Neural crest cell (in vitro differentiated cells): ENCODE results near the gene TOLLIP. TPM values are rescaled to one million over a fixed set of nuclear protein-coding genes. Genes with fewer than 3 reads are reported as not detected.

Source experiments
- DNase-seq: peaks from one replicate; pipeline ENCODE4 v3.0.0; 2021; ENCODE audit warnings: low read depth, mixed read lengths, low spot score
- H3K27ac Mint-ChIP-seq: one replicate; pipeline ENCODE4 v1.8.0; 2021; ENCODE audit warnings: mild to moderate bottlenecking, mixed read lengths; ENCODE audit not compliant: unreplicated experiment
- H3K27me3 Mint-ChIP-seq: 2 replicates; pipeline ENCODE4 v1.8.0; 2021; ENCODE audit warnings: low read depth, mild to moderate bottlenecking, mixed read lengths
- H3K36me3 Mint-ChIP-seq: 2 replicates; pipeline ENCODE4 v1.8.0; 2021; ENCODE audit warnings: low read depth, mild to moderate bottlenecking, mixed read lengths
- H3K4me1 Mint-ChIP-seq: 2 replicates; pipeline ENCODE4 v1.8.0; 2021; ENCODE audit warnings: mixed read lengths
- H3K4me3 Mint-ChIP-seq: one replicate; pipeline ENCODE4 v1.8.0; 2021; ENCODE audit warnings: mild to moderate bottlenecking, mixed read lengths
- H3K9me3 Mint-ChIP-seq: 2 replicates; pipeline ENCODE4 v1.8.0; 2021; ENCODE audit warnings: mixed read lengths
- CTCF ChIP-seq: fragments of 200-600 bp; sonication (generic); conservative IDR thresholded peaks from 2 replicates; pipeline ENCODE4 v1.5.0; 2021; ENCODE audit warnings: antibody characterized with exemption, mild to moderate bottlenecking
- total RNA-seq: library from RNA; stranded (reverse); gene quantifications from 2 replicates; pipeline ENCODE4 v1.2.1, GENCODE V29; 2021

TOLLIP gene
- total RNA-seq, 1 donor from 2014 or later: 40.3 TPM

DNA sequence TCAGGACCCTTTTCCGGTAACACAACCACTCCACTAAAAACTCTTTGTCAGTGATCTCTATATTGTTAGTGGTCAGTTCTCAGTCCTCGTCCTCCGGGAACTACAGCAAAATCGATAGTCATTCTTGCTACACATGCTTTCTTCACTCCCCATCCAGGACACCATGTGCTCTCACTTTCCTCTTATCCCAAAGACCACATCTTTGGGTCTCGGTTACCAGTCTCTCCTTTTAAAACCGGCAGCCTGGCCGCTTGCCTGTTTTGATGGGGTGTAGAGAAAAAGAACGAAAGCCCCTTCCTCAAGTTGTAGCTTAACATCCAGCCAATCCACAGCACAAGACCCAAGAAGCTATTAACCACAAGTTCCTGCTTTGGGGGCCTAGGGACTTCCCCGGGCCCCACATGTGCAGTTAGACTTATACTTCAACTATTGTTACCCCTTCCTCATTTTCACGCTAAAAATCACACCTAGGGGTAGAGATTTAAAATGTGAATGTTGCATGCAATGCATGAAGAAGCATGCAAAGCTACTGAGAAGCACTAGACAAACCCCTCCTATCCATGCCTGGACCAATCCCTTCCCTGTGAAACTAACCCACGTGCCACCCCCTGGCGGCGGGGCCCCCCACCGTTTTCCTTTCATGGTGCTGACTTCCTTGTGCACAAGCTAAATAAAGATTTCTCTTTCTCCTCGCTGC is 1.5 kb upstream of the TOLLIP start:
- no peak for DNase-seq
- peaks cover 19% of the 10 kb centered on the region for H3K9me3 Mint-ChIP-seq
- peaks cover 10% of the 10 kb centered on the region for H3K36me3 Mint-ChIP-seq
- peaks cover 23% of the 10 kb centered on the region for H3K27me3 Mint-ChIP-seq
- peaks cover 12% of the 10 kb centered on the region for H3K4me1 Mint-ChIP-seq
- H3K4me3 Mint-ChIP-seq: peak overlapping the region; percentile 87
- H3K27ac Mint-ChIP-seq: no peak overlapping the region
- no peak for TF ChIP-seq CTCF

- H3K27me3 Mint-ChIP-seq: peaks cover 22% of the 10 kb centered on the region
- H3K9me3 Mint-ChIP-seq: peaks cover 19% of the 10 kb centered on the region
- H3K36me3 Mint-ChIP-seq: peaks cover 10% of the 10 kb centered on the region
- H3K4me3 Mint-ChIP-seq: peak overlapping the region; percentile 87
- peaks cover 12% of the 10 kb centered on the region for H3K4me1 Mint-ChIP-seq
- no peak for TF ChIP-seq CTCF
- H3K27ac Mint-ChIP-seq: no peak overlapping the region
- no peak for DNase-seq
Observed at GRCh38 chr11:1310318-1310687, 871 bp upstream of the TOLLIP start.

GRCh38 chr11:1308743-1309497 is 512 bp downstream of the TOLLIP start:
- peaks cover 14% of the 10 kb centered on the region for H3K9me3 Mint-ChIP-seq
- no peak for DNase-seq

DNA sequence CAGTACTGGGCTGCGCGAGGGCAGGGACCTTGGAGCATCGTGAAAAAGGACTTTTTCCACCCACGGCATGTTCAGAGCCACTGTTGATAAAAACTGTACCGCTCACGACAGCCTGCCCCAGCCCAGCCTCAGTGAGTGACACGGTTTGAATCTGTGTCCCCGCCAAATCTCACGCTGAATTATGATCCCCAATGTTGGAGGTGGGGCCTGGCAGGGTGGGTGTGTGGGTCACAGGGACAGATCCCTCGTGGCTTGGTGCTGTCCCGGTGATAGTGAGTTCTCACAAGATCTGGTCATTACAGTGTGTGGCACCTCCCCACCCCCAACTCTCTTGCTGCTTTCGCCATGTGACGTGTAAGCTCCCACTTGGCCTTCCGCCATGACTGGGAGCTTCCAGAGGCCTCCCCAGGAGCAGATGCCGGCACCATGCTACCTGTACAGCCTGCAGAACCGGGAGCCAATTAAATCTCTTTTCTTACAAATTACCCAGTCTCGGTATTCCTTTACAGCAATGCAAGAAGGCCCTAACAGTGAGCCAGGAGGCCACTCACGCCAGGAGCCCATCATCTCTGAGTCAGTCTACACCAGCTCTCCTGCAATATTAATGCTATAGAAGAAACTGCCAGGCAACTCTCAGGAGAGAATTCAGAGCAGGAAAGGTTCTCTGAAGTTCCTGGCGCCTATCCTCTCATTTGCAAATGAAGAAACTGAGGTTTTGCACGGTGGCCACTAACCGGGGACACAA is 1.3 kb downstream of the TOLLIP start:
- H3K27ac Mint-ChIP-seq: no peak overlapping the region
- DNase-seq: no peak
- H3K36me3 Mint-ChIP-seq: peaks cover 10% of the 10 kb centered on the region

More at GRCh38 chr11:1308743-1309497, 512 bp downstream of the TOLLIP start:
- Mint-ChIP-seq H3K27ac (no peak overlapping the region), H3K27me3 (peaks cover 13% of the 10 kb centered on the region), H3K4me3 (peak overlapping the region; percentile 78), H3K4me1 (peaks cover 12% of the 10 kb centered on the region), H3K36me3 (peaks cover 10% of the 10 kb centered on the region)
- TF ChIP-seq CTCF: no peak

More for the DNA sequence above, 1.3 kb downstream of the TOLLIP start:
- peaks cover 14% of the 10 kb centered on the region for H3K9me3 Mint-ChIP-seq
- no peak for TF ChIP-seq CTCF
- peaks cover 16% of the 10 kb centered on the region for H3K4me1 Mint-ChIP-seq
- H3K4me3 Mint-ChIP-seq: peak overlapping the region; percentile 78
- peaks cover 8% of the 10 kb centered on the region for H3K27me3 Mint-ChIP-seq
